ENCODE data around the gene GRB10. TPM values are rescaled to one million over a fixed set of nuclear protein-coding genes. Genes with fewer than 3 reads are reported as not detected.

Gene GRB10
- polyA plus RNA-seq, 3 donors = 1.3 to 3.1 (median 1.5) TPM

GRCh38 chr7:50828116-50828515, 45.4 kb upstream of the GRB10 start:
- Mint-ChIP-seq H3K4me1 (peaks cover 7% of the 10 kb centered on the region), H3K9me3 (peaks cover 0 to 3% (median 0%) of the 10 kb centered on the region in 7 donors), H3K27me3 (ENCODE audit: low read depth in 3 of 3) (peaks cover 0 to 1% (median 0%) of the 10 kb centered on the region in 3 donors), H3K4me3 (no peak overlapping the region), H3K36me3 (no peaks in the 10 kb centered on the region), H3K27ac (no peak overlapping the region)
- Histone ChIP-seq H3K4me3 (replicated peaks in 1 of 3; ENCODE audit: low read depth in 2 of 3, low read length in 3 of 3) (no peak overlapping the region), H3K27ac (ENCODE audit: low read depth in 1 of 2, low read length in 2 of 2) (no peak overlapping the region), H4K20me1 (ENCODE audit: insufficient read depth, low read length) (no peaks in the 10 kb centered on the region), H3K4me1 (ENCODE audit: control insufficient read depth in 1 of 2, insufficient read depth in 2 of 2, low read length in 2 of 2) (no peaks in the 10 kb centered on the region), H3K4me2 (replicated peaks; ENCODE audit: extremely low read depth, low read length, poor library complexity, severe bottlenecking) (no peak overlapping the region), H3K36me3 (replicated peaks in 1 of 2; ENCODE audit: control insufficient read depth in 1 of 2, insufficient read depth in 2 of 2, low read length in 2 of 2) (no peaks in the 10 kb centered on the region), H3K9ac (ENCODE audit: insufficient read depth, low read length, poor library complexity, severe bottlenecking) (no peak overlapping the region), H2AFZ (ENCODE audit: insufficient read depth, low read depth, low read length, poor library complexity, severe bottlenecking) (no peak overlapping the region), H3K27me3 (ENCODE audit: control insufficient read depth in 2 of 2, insufficient read depth in 2 of 2, low read length in 2 of 2) (no peaks in the 10 kb centered on the region), H3K79me2 (ENCODE audit: insufficient read depth, low read length) (no peaks in the 10 kb centered on the region), H3K9me3 (replicated peaks in 1 of 2; ENCODE audit: control insufficient read depth in 1 of 2, insufficient read depth in 1 of 2, low read length in 2 of 2) (no peaks in the 10 kb centered on the region)
- DNase-seq = no peak
- intact Hi-C loops (cut with micrococcal nuclease) = no loop called here
- WGBS (ENCODE audit: insufficient coverage) = no CpG with 5 or more reads among the region's 3 CpGs
- no peak for TF ChIP-seq CTCF (IDR thresholded peaks at IDR 0.05)

GRCh38 chr7:50827281-50827680, 44.6 kb upstream of the GRB10 start:
- Mint-ChIP-seq H3K36me3 (no peaks in the 10 kb centered on the region), H3K4me3 (no peak overlapping the region), H3K9me3 (peaks cover 0 to 3% (median 0%) of the 10 kb centered on the region in 7 donors), H3K27me3 (ENCODE audit: low read depth in 3 of 3) (peaks cover 0 to 1% (median 0%) of the 10 kb centered on the region in 3 donors), H3K4me1 (peaks cover 7% of the 10 kb centered on the region), H3K27ac (no peak overlapping the region)
- no peak for DNase-seq
- Histone ChIP-seq H3K4me1 (ENCODE audit: control insufficient read depth in 1 of 2, insufficient read depth in 2 of 2, low read length in 2 of 2) (no peaks in the 10 kb centered on the region), H3K4me3 (replicated peaks in 1 of 3; ENCODE audit: low read depth in 2 of 3, low read length in 3 of 3) (no peak overlapping the region), H2AFZ (ENCODE audit: insufficient read depth, low read depth, low read length, poor library complexity, severe bottlenecking) (no peak overlapping the region), H3K27me3 (ENCODE audit: control insufficient read depth in 2 of 2, insufficient read depth in 2 of 2, low read length in 2 of 2) (no peaks in the 10 kb centered on the region), H3K79me2 (ENCODE audit: insufficient read depth, low read length) (no peaks in the 10 kb centered on the region), H3K9ac (ENCODE audit: insufficient read depth, low read length, poor library complexity, severe bottlenecking) (no peak overlapping the region), H3K27ac (ENCODE audit: low read depth in 1 of 2, low read length in 2 of 2) (no peak overlapping the region), H3K9me3 (replicated peaks in 1 of 2; ENCODE audit: control insufficient read depth in 1 of 2, insufficient read depth in 1 of 2, low read length in 2 of 2) (no peaks in the 10 kb centered on the region), H3K36me3 (replicated peaks in 1 of 2; ENCODE audit: control insufficient read depth in 1 of 2, insufficient read depth in 2 of 2, low read length in 2 of 2) (no peaks in the 10 kb centered on the region), H3K4me2 (replicated peaks; ENCODE audit: extremely low read depth, low read length, poor library complexity, severe bottlenecking) (no peak overlapping the region), H4K20me1 (ENCODE audit: insufficient read depth, low read length) (no peaks in the 10 kb centered on the region)
- intact Hi-C loops (cut with micrococcal nuclease) = no loop called here
- TF ChIP-seq CTCF (IDR thresholded peaks at IDR 0.05) = no peak

All from CD14-positive monocyte (primary cell).